MM.1S (cell line): Measurements from ENCODE around the gene ADAMTS2.

Experiments used
- DNase-seq: peaks from one replicate; pipeline ENCODE4 v3.0.0-alpha.2; 2015
- H2AFZ ChIP-seq: fragments of 300-600 bp; sonication (generic); 2 replicates; pipeline ENCODE4 v1.6.0; 2016; ENCODE audit warnings: antibody characterized with exemption, low read length
- H3F3A ChIP-seq: fragments of 300-600 bp; sonication (generic); 2 replicates; pipeline ENCODE4 v1.6.1; 2016; ENCODE audit warnings: mild to moderate bottlenecking, antibody characterized with exemption, low read length, moderate library complexity, mixed read lengths; ENCODE audit not compliant: insufficient read depth
- H3K27ac ChIP-seq: fragments of 300-600 bp; sonication (generic); 2 replicates; pipeline ENCODE4 v1.5.1; 2016; ENCODE audit warnings: mild to moderate bottlenecking, low read length
- H3K27me3 ChIP-seq: fragments of 300-600 bp; sonication (generic); replicated peaks from 2 replicates; pipeline ENCODE4 v1.6.0; 2016; ENCODE audit warnings: low read length; ENCODE audit not compliant: insufficient read depth
- H3K36me3 ChIP-seq: fragments of 300-600 bp; sonication (generic); replicated peaks from 2 replicates; pipeline ENCODE4 v1.6.1; 2016; ENCODE audit warnings: mild to moderate bottlenecking, low read length, mixed read lengths; ENCODE audit not compliant: insufficient read depth
- H3K4me1 ChIP-seq: fragments of 300-600 bp; sonication (generic); 2 replicates; pipeline ENCODE4 v1.6.1; 2016; ENCODE audit warnings: low read length, mixed read lengths
- H3K4me2 ChIP-seq: fragments of 300-600 bp; sonication (generic); 2 replicates; pipeline ENCODE4 v1.6.0; 2016; ENCODE audit warnings: low read depth, low read length
- H3K4me3 ChIP-seq: fragments of 300-600 bp; sonication (generic); 2 replicates; pipeline ENCODE4 v1.5.1; 2016; ENCODE audit warnings: low read length, mixed read lengths
- H3K79me2 ChIP-seq: fragments of 300-600 bp; sonication (generic); 2 replicates; pipeline ENCODE4 v1.6.1; 2016; ENCODE audit warnings: mixed run types, low read length, mixed read lengths
- H3K9ac ChIP-seq: fragments of 300-600 bp; sonication (generic); 2 replicates; pipeline ENCODE4 v1.6.1; 2016; ENCODE audit warnings: low read length, mixed read lengths
- H3K9me2 ChIP-seq: fragments of 300-600 bp; sonication (generic); replicated peaks from 2 replicates; pipeline ENCODE4 v1.6.1; 2016; ENCODE audit warnings: mild to moderate bottlenecking, low read length, mixed read lengths; ENCODE audit not compliant: insufficient read depth
- H3K9me3 ChIP-seq: fragments of 300-600 bp; sonication (generic); replicated peaks from 2 replicates; pipeline ENCODE4 v1.6.1; 2016; ENCODE audit warnings: mild to moderate bottlenecking, low read length, mixed read lengths; ENCODE audit not compliant: insufficient read depth
- H4K20me1 ChIP-seq: fragments of 300-600 bp; sonication (generic); 2 replicates; pipeline ENCODE4 v1.6.1; 2016; ENCODE audit warnings: mild to moderate bottlenecking, low read length, moderate library complexity, mixed read lengths; ENCODE audit not compliant: insufficient read depth
- CTCF ChIP-seq: fragments of 300-600 bp; sonication (generic); IDR thresholded peaks from 2 replicates; pipeline ENCODE4 v1.5.1; 2016; ENCODE audit warnings: antibody characterized with exemption, low read length, mixed read lengths
- EZH2 ChIP-seq: fragments of 300-600 bp; sonication (generic); optimal IDR thresholded peaks from 2 replicates; pipeline ENCODE3; 2017; ENCODE audit warnings: low read depth, mild to moderate bottlenecking, antibody characterized with exemption, low read length, mixed read lengths
- EZH2phosphoT487 ChIP-seq: fragments of 300-600 bp; sonication (generic); IDR thresholded peaks from 2 replicates; pipeline ENCODE4 v1.6.1; 2018; ENCODE audit warnings: antibody characterized with exemption, low read length

ADAMTS2 gene

GRCh38 chr5:179328291-179328690 lies 17.0 kb downstream of the ADAMTS2 start:
- no peaks in the 10 kb centered on the region for H3K9me2 ChIP-seq
- H3K27me3 ChIP-seq: peaks cover 23% of the 10 kb centered on the region; the same call in 1 of the 2 replicates
- H3K79me2 ChIP-seq: no peaks in the 10 kb centered on the region
- H3F3A ChIP-seq: no peaks in the 10 kb centered on the region
- no peak overlapping the region for H3K4me3 ChIP-seq
- no peak overlapping the region for H3K4me2 ChIP-seq
- H2AFZ ChIP-seq: no peak overlapping the region
- no peaks in the 10 kb centered on the region for H4K20me1 ChIP-seq
- no peaks in the 10 kb centered on the region for H3K9me3 ChIP-seq
- no peak overlapping the region for H3K27ac ChIP-seq
- DNase-seq: no peak
- TF ChIP-seq EZH2phosphoT487 (no peak), CTCF (no peak), EZH2 (no peak)
- H3K4me1 ChIP-seq: no peaks in the 10 kb centered on the region
- no peaks in the 10 kb centered on the region for H3K36me3 ChIP-seq
- no peak overlapping the region for H3K9ac ChIP-seq

GRCh38 chr5:179327021-179327735 lies 18.1 kb downstream of the ADAMTS2 start:
- Histone ChIP-seq H3K4me1 (no peaks in the 10 kb centered on the region), H3K36me3 (no peaks in the 10 kb centered on the region), H3K4me3 (no peak overlapping the region), H2AFZ (no peak overlapping the region), H3K79me2 (no peaks in the 10 kb centered on the region), H4K20me1 (no peaks in the 10 kb centered on the region), H3K9me3 (no peaks in the 10 kb centered on the region), H3K27me3 (peaks cover 23% of the 10 kb centered on the region; the same call in 1 of the 2 replicates), H3K9me2 (no peaks in the 10 kb centered on the region), H3K9ac (no peak overlapping the region), H3K27ac (no peak overlapping the region), H3K4me2 (no peak overlapping the region), H3F3A (no peaks in the 10 kb centered on the region)
- DNase-seq: no peak
- TF ChIP-seq EZH2phosphoT487 (no peak), EZH2 (no peak), CTCF (no peak)

GRCh38 chr5:179326122-179326927 lies 18.9 kb downstream of the ADAMTS2 start:
- H3F3A ChIP-seq: no peaks in the 10 kb centered on the region
- H3K9me3 ChIP-seq: no peaks in the 10 kb centered on the region
- no peaks in the 10 kb centered on the region for H3K36me3 ChIP-seq
- no peaks in the 10 kb centered on the region for H4K20me1 ChIP-seq
- H3K79me2 ChIP-seq: no peaks in the 10 kb centered on the region
- no peak overlapping the region for H3K4me2 ChIP-seq
- no peak for DNase-seq
- H3K27me3 ChIP-seq: peaks cover 23% of the 10 kb centered on the region; the same call in 1 of the 2 replicates
- TF ChIP-seq CTCF (no peak), EZH2 (no peak), EZH2phosphoT487 (no peak)
- H3K9me2 ChIP-seq: no peaks in the 10 kb centered on the region
- H3K27ac ChIP-seq: no peak overlapping the region
- H3K4me3 ChIP-seq: no peak overlapping the region
- H3K9ac ChIP-seq: no peak overlapping the region
- no peaks in the 10 kb centered on the region for H3K4me1 ChIP-seq
- H2AFZ ChIP-seq: no peak overlapping the region
